Ascending aorta (tissue), 2 donors: ENCODE measurements around the gene ART3. TPM values are rescaled to one million over a fixed set of nuclear protein-coding genes. Genes with fewer than 3 reads are reported as not detected.

Experiments used
- DNase-seq, 2 donors: peaks; one replicate each; pipeline ENCODE4 v3.0.0-alpha.2; 2019; ENCODE audit warnings: low spot score in 2 of 2
- H3K27ac ChIP-seq, 2 donors: fragments of 200-600 bp; sonication (generic); one replicate each; pipeline ENCODE4 v1.5.1; 2016 to 2017; ENCODE audit warnings: mild to moderate bottlenecking in 1 of 2
- H3K27me3 ChIP-seq: fragments of 200-600 bp; sonication (generic); one replicate; pipeline ENCODE4 v1.5.1; 2017
- H3K36me3 ChIP-seq, 2 donors: fragments of 200-600 bp; sonication (generic); one replicate each; pipeline ENCODE4 v1.5.1; 2016
- H3K4me1 ChIP-seq, 2 donors: fragments of 200-600 bp; sonication (generic); one replicate each; pipeline ENCODE4 v1.5.1; 2016 to 2017; ENCODE audit warnings: mild to moderate bottlenecking in 1 of 2
- H3K4me3 ChIP-seq, 2 donors: fragments of 200-600 bp; sonication (generic); one replicate each; pipeline ENCODE4 v1.5.1; 2016 to 2017; ENCODE audit warnings: mild to moderate bottlenecking in 1 of 2
- H3K9me3 ChIP-seq, 2 donors: fragments of 200-600 bp; sonication (generic); one replicate each; pipeline ENCODE4 v1.5.1; 2016
- CTCF ChIP-seq, 3 experiments: fragments of 200-600 bp in 2 of 3; fragments of 450-650 bp in 1 of 3; sonication (generic) in 2 of 3; IDR thresholded peaks; one replicate each; pipeline ENCODE4 v1.5.1; 2016 to 2019; ENCODE audit warnings: antibody characterized with exemption in 3 of 3, mild to moderate bottlenecking in 1 of 3, moderate library complexity in 1 of 3
- intact Hi-C: fragments of 100-400 bp; cut with DNase I; formaldehyde crosslinking; loops from one replicate; pipeline ENCODE4 v1.15.1; 2023
- total RNA-seq: library from RNA; depleted of rRNA; stranded (reverse); fragments of >200 nt; gene quantifications from one replicate; pipeline ENCODE4 v1.1.0, GENCODE V29; 2016

ART3 gene
- total RNA-seq, 1 donor from 2014 or later, result not detected

GRCh38 chr4:76160355-76160754, 85.8 kb downstream of the ART3 start:
- TF ChIP-seq CTCF (IDR thresholded peaks at IDR 0.05), result no peak
- Histone ChIP-seq H3K4me1 (no peaks in the 10 kb centered on the region), H3K27ac (no peak overlapping the region), H3K4me3 (no peak overlapping the region), H3K36me3 (peaks cover 25 to 49% of the 10 kb centered on the region in 2 donors), H3K9me3 (no peaks in the 10 kb centered on the region), H3K27me3 (no peaks in the 10 kb centered on the region)
- DNase-seq, result no peak
- intact Hi-C loops, result no loop called here

Other genes starting within 250 kb of the ART3 start
- gene PPEF2, start 172.3 kb upstream of the ART3 start, total RNA-seq, result not detected
- 287 TPM for gene NAAA, start 133.7 kb upstream of the ART3 start, total RNA-seq
- 12.0 TPM for gene SDAD1, start 83.8 kb upstream of the ART3 start, total RNA-seq
- gene CXCL9, start 67.2 kb upstream of the ART3 start, total RNA-seq, result 0.21 TPM
- not detected for gene CXCL10, start 51.2 kb upstream of the ART3 start, total RNA-seq
- not detected for gene CXCL11, start 38.6 kb upstream of the ART3 start, total RNA-seq
- 20.2 TPM for gene NUP54, start 73.7 kb downstream of the ART3 start, total RNA-seq
- gene SCARB2, start 139.1 kb downstream of the ART3 start, total RNA-seq, result 94.1 TPM
- not detected for gene FAM47E, start 177.0 kb downstream of the ART3 start, total RNA-seq
- gene STBD1, start 232.0 kb downstream of the ART3 start, total RNA-seq, result 19.9 TPM